ENCODE measurements around the gene NCOA1.
"Not testable (repeated sequence)": the region's sequence is repeated elsewhere in the genome, so short reads cannot be mapped to it uniquely, and the experiment has no call there.

NCOA1 gene

DNA sequence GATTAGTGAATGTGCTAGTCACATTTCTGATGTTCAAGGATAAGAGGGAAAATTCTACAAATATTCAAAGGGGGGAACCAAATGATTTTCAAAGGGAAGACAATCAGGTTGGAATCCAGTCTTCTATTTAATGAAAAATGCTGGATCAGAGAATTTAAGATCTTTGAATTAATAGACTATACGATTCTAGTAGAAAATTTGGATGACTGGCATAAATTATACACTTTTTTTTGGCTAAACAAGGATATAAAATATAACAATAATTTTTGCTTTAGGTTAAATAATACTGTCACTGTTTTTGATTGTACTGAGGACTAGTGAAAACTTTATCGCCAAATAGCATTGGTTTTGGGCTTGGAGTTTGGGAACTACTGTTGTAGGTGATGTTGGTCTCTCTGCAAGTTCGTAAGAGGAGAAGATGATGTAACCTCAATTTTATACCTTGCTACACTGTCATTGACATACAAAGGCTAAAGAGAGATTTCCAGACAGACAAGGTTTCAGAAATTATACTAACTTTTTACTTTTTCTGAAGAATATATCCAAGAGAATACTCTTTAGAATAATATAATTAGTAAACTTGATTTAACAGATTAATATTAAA, 51.3 kb downstream of the NCOA1 start:
- DNase-seq, result no peak

DNA sequence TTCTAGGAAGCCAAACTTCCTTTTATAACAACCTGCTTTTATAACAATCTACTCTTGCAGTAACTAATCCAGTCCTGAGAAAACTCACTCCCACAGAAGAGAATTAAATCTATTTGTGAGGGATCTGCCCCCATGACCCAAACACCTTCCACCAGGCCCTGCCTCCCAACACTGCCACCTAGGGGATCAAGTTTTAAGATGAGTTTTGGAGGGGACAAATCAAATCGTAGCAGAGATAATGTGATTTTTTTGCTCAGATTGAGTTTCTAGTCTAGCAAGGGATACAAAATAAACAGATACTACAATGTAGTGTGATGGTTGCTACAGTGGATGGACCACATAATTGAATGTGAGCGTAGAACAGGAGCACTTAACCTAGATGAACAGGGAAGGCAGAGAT, 52.2 kb downstream of the NCOA1 start:
- no peak for DNase-seq

DNA sequence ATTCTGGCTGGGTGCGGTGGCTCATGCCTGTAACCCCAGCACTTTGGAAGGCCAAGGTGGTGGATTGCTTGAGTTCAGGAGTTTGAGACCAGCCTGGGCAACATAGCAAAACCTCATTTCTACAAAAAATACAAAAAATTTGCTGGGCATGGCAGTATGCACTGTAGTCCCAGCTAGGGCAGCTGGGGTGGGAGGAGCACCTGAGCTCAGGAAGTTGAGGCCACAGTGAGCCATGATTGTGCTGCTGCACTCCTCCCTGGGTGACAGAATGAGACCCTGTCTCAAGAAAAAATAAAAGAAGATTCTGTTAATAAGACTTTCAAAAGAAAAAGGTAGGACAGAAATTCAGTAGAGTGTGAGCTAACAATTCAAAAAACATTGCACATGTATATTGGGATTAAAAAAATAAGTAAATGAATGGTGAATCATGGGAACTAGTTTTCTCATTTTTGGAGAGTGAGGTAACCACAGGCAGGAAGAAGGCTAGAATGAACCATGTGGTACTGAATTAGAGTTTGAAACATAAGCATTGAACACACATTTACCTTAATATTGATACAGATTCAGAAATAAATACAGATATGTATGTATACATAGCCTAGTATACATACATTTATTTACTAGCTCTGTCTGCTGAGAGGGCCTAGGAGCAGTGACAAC, 53.5 kb downstream of the NCOA1 start:
- DNase-seq, result no peak

DNA sequence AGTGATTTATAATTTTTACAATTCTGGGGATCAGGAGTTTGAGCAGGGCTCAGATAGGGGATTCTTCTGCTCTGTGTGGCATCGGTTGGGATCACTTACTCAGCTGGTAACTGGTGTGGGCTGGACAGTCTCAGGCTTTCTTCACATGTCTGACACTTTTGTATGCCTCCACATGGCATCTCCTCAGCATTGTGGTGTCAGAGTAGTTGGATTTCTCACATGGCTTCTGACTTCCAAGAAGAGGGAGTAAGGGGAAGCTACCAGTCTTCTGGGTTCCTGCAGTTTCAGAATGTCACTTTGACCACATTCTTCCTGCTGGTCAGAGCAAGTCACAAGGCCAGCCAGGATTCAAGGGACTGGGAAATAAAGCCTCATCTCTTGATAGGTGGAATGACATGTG, 55.6 kb downstream of the NCOA1 start:
- no peak for DNase-seq

DNA sequence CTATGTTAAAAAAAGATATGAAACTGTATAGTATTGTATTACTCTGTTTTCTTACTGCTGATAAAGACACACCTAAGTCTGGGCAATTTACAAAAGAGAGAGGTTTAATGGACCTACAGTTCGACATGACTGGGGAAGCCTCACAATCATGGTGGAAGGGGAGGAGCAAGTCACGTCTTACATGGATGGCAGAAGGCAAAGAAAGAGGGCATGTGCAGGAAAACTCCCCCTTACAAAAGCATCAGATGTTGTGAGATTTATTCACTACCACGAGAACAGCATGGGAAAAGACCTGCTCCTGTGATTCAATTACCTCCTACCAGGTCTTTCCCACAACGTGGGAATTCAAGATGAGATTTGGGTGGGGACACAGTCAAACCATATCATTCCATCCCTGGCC, 57.0 kb downstream of the NCOA1 start:
- no peak for DNase-seq

DNA sequence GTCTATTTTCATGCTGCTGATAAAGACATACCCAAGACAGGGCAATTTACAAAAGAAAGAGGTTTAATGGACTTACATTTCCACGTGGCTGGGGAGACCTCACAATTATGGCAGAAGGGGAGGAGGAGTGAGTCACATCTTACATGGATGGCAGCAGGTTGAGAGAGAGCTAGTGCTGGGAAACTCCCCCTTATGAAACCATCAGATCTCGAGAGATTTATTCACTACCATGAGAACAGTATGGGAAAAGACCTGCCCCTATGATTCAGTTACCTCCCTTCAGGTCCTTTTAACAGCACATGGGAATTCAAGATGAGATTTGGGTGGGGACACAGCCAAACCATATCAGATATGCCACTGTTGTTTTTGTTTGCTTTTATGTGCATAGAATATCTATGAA, 59.2 kb downstream of the NCOA1 start:
- DNase-seq, result not testable (repeated sequence)

DNA sequence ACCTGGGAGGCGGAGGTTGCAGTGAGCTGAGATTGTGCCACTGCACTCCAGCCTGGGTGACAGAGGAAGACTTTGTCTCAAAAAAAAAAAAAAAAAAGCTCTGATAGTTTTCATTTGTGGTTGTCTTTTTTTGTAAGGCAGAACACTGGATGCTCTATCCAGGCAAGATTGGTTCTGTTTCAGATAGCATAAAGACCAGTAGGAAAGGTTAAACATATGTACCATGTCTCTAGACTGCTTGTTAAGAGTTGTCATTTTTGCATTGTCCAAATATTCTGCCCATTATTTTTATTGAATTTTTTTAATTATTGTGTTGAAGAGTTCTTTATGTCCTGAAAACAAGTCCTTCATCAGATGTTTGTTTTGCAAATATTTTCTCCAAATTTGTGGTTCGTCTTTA, 60.0 kb downstream of the NCOA1 start:
- no peak for DNase-seq

DNA sequence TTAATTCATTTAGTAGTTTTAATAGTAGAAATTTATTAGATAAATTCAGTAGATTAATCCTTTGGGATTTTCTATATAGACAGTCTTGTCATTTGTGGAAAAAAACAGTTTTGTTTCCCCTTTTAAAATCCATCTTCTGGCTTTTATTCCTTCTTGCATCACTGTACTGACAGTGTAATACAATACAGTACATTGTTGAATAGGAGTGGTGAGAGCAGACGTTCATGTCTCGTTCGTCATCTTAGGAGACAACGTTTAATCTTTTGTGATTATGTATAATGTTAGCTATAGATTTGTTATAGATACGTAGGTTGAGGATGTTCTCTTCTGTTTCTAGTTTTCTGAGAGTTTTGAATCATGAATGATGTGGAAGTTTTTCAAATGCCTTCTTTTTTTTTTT, 61.8 kb downstream of the NCOA1 start:
- no peak for DNase-seq

DNA sequence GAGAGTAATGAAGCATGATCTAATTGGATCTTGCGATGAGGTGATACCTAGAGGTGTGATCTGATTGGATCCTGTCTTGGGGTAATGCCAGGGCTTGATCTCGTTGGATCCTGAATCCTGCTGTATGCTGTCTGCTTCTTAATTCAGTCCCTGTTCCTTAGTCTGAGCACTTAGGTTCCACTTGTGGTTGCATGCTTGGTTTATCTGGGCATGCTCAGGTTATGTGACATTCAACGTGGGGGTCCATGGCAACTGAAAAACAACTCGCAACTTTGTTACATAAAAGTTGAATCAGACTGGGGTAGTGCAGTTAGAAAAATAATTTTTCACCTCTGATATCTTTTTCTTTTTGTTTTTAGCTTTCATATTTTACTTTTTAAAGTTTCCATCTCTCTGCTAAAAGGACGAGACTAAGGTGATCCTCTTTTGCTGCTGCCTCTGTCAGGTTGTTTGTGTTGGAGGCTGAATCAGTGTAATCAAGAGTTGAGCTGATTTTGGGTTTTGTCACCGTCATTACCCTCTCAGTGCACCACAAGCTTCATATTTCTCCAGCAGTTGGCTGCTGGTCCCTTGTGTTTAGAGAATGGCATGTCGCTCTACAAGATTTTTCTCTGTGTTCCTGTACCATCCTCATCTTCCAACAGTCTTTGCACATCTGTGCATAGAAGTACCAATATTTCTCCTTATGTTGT, 67.9 kb downstream of the NCOA1 start:
- no peak for DNase-seq

DNA sequence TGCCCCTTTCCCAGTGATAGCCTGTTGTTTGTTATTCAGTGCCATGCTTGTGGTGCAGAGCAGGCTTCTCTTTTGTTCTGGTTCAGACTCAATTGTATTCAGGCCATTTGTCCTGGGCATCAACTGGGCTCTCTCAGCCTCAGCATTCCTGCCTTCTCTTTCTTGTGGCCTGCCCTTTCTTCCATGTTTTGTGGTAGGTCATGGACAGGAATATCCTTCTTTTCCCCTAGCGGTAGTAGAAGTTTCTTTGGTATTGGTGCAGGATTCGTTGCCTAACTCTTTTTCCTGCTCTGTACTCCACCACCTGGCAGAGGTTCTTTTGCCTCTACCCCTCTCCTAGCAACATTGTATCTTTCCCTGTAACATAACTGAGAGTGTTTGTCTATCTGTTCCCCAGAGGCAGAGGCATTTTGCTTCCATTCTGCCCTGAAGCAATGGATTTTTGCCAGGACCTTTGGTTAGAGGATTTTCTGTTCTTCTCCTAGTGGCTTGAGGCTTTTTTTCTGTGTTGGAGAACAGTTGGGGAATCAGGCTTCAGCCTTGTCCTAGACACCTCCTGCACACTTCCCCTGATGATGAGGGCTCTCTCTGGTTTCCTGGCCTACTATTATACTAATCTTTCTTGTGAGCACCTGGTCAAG, 68.5 kb downstream of the NCOA1 start:
- DNase-seq, result no peak

DNA sequence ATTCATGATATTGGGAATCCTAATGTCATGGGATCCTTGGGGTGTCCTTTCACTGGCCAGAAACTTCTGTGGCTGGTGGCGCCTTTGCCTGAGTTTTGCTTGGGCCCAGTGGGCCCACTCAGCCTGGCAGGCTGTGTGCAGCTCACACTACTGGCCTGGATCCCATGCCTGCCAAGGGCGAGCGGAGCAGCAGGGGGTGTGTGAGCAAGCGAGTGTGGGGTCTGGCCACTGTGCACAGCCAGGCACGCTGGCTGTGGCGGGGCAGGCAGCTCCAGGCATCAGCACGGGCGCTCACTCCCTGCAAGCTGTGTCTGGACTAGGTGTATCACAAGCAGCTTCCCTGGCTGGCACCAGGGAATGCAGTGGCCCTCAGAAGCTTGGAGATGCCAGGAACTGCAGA, 74.5 kb downstream of the NCOA1 start:
- no peak for DNase-seq

DNA sequence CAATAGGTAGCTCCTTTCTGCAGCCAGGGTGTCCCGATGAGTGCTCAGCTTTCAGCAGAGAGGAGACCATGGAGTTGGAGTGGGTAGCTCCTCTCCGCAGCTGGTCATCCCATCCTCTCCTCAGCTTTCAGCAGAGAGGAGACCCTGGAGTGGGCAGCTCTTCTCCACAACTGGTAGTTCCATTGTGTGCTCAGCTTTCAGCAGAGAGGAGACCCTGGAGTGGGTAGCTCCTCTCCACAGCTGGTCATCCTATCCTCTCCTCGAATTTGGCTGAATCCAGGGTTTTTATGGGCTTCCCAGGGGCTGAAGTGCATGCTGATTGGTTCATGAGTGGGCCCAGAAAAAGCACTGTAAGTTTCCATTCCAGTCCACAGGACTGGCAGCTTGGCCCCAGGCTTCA, 75.2 kb downstream of the NCOA1 start:
- DNase-seq, result no peak

DNA sequence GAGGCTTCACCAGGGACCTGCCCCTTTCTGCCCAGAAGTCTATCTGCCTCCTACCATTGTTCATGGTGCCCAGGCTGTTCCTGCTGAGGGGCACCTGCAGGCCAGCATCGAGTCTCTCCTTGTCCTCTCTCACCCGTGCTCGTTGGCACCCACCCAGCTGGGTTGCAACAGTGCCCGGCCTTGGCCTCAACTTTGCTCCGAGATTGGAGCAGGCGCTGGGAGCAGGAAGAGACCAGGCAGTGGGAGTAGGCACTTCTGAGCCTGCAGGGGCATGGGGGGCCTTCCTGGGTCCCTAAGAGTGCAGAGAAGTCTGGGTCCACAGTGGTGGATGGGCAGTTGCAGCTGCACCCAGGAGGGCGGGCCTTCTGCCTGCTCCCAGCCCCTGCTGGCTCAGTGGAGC, 75.6 kb downstream of the NCOA1 start:
- DNase-seq, result no peak

DNA sequence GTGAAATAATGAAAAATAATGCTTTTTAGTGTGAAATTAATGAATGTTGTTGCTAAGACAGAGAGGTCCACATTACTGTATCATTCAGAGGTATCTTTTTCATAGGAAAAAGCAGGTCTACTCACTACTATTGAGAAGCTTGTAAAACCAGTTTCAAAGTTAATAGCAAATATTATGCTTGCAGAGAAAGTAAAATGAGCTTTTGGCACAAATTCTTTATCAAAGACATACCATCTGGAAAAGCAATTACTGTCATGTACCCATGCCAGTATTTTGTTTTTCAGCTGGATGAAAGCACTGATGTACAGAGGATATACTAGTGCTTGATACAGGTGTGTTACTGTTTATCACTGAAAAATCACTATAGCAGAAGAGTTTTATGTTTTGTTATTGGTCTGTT, 77.5 kb downstream of the NCOA1 start:
- DNase-seq, result no peak

DNA sequence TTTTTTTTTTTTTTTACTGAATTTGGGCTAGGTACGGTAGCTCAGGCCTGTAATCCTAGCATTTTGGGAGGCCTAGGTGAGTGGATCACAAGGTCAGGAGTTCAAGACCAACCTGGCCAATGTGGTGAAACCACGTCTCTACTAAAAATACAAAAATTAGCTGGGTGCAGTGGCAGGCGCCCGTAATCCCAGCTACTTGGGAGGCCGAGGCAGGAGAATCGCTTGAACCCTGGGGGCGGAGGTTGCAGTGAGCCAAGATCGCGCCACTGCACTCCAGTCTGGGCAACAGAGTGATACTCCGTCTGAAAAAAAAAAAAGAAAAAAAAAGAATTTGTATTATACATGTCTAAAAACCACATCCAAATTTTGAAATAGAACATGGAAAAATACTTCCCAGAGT, 78.5 kb downstream of the NCOA1 start:
- not testable (repeated sequence) for DNase-seq

DNA sequence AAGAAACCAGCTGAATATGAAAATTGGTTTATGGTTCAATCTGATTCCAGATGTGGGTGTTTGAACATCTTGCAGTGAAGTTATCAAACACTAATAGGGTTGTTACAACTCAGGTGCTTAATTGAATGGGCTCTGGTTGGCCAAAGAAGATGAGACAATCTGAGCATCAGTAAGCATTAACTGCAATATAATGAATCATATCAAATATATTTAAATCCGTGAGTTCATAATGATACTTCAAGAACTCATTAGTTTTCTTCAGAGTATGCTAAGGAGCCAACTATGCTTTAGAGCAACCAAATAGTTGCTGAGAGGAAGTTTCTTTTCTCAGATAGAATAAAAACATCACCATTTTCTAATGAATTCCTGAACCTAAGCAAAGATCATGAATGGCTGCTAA, 79.2 kb downstream of the NCOA1 start:
- DNase-seq, result no peak

DNA sequence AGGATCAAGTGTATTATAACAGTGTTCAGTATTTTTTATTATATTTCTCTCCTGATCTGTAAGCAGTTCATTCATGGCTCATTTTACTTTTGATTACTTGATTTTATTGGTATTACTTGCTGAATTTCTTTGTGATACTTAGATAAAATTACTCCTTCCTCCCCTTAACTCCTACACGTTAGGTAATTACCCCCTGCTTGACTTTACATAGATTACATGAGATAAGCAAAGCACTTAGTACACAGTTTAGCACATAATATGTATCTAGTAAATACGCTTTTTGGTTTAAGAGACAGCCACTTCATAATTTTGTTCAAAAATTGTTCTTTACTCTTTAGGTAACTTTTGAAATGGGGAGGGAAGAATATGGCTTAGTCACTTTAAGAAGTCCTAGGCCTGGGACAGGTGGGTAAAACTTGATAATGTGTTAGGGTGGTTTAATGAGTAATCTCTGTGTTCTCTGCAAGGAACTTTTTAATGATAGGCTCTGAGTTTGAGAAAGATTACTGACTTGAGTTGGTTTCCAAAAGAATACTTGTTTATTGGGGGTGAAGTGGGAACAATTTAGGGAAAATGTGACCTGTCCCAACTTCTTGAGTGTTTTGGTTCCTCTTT, 80.9 kb downstream of the NCOA1 start:
- no peak for DNase-seq

DNA sequence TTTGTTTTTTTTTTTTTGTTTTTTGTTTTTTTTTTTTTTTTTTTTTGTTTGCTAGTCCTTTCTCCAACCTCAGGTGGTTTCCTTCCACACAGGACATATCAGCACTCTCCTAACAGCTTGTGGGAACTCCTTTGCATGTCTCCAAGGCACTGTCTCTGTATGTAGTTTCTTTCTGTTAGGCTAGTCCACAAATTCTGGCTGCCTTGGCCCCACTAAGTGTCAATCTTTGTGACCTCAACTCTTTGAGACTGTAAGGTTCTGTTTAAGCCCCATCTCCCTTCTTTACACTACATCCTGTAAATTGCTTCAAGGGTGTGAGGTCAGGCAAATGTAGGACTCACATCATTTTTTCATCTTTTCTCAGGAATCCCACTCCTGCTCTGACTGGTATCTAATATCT, 85.1 kb downstream of the NCOA1 start:
- DNase-seq, result no peak

DNA sequence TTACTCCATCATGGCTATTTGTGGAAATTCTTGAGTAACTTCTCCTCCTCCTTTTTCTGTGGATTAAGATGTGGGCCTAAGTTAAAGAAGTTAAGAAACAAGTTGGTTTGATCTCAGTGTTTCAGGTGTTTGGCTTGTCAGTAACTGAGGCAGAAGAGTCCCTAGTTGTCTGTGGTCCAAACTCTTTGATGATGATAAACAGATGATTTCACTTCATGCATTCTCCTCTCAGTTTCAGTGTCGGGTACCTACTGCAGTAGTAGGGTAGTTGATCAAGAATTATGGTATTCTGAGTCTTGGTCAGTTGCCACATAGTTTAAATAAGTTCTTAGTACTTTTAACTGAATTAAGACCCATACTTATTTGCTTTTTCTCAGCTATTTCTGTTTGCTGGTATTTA, 85.6 kb downstream of the NCOA1 start:
- DNase-seq, result no peak

DNA sequence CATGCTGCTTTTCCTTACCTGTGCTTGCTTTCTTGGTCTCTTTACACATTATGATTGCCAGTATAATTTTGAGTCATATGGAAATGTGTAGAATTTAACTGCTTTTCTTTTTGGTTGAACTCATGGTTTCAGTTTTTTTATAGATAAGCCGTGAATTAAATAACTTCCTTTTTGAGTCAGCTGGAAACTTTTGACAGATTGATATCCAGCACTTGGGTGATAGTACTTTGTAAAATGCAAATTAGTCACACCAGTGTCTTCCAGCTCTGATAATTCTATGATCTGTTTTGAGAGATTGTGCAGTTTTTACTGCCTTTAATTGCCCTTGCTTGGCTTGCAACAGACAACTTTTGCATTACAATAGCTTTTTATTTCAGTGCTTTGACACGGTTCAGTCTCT, 86.4 kb downstream of the NCOA1 start:
- no peak for DNase-seq

DNA sequence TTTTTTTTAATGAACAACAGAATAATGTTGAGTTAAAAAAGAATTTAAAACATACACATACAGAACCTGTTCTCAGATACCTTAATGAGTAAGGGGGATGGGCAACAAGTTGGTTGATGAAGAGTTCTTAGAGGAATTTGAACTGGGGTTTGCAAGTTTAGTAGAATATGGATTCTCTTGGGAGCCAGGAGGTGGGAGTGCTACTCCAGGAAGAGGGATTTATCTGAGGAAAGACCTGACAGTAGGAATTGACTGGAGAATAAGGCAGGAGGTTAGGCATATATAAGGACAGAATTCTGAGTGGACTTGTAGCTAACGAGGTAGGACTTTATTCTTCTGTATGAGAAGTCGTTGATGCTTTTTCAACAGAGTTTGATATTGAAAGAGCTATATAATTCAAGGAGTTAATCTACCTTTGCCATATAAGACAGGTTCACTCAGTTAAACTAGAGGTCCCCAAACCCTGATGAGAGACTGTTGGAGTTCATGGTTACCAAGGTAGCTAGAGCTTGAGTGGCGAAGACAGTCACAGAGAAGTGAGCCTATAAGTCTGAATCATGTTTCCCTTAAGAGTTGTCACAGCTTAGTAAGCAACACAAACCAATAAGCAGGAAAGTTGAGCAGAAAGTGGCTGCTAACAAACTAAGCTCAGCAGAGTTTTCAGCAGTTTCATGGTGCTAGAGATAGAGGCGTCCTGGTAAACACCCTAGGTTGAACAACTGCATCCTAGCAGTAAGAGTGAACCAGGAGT, 88.2 kb downstream of the NCOA1 start:
- no peak for DNase-seq

DNA sequence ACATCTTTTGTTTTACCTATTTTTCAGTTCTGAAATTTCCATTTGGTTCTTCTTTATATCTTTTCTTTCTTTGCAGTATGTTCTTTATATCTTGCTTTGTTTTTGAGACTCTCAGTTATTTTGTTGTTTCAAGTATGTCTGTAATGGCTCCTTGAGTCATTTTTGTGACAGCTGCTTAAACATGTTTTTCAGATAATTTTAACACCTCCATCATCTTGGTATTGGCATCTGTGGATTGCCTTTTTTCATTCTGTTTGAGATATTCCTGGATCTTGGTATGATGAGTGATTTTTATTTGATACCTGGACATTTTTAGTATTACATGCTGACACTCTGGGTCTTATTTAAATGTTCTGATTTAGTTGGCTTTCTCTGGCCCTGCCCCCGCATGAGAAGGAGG, 89.5 kb downstream of the NCOA1 start:
- DNase-seq, result no peak

DNA sequence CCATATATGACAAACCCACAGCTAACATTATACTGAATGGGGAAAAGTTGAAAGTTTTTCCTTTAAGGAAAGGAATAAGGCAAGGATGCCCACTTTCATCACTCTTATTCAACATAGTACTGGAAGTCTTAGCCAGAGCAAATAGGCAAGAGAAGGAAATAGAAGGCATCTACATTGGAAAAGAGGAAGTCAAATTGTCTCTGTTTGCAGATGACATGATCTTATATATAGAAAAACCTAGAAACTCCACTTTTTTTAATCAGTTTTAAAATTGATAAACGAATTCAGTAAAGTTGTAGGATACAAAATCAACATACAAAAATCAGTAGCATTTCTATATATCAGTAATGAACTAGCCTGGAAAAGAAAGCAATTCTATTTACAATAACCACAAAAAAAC, 90.9 kb downstream of the NCOA1 start:
- DNase-seq, result not testable (repeated sequence)
